Measurements from ENCODE around the gene MAP3K2. TPM values are rescaled to one million over a fixed set of nuclear protein-coding genes. Genes with fewer than 3 reads are reported as not detected.

Gene MAP3K2
- total RNA-seq, 1 donor from 2014 or later = 62.2 TPM

DNA sequence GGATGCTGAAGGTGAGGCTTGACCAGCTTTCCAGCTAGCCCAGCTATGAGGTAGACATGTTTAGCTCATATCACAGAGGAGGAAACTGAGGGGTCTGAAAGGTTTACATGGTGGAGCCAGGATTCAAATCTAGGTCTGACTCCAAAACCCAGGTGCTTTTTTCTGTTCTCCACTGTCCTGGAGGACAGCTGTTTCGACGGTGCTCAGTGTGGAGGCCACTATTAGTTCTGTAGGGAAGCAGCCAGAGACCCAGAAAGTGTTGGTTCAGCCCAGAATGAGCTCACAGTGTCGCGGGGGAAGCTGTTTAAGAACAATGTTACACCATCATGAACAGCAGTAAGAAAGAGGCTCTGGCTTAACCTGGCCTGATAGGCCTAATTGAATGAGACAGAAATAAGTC is 41.5 kb upstream of the MAP3K2 start:
- Histone ChIP-seq H3K36me3 (ENCODE audit: insufficient read depth, low read length) (no peaks in the 10 kb centered on the region), H3K4me2 (ENCODE audit: low read length) (no peak overlapping the region), H2AFZ (ENCODE audit: low read depth, low read length) (no peak overlapping the region), H3K4me1 (ENCODE audit: insufficient read depth, low read length) (no peaks in the 10 kb centered on the region), H3K4me3 (ENCODE audit: insufficient read depth, low read depth, low read length) (no peak overlapping the region), H3K27ac (ENCODE audit: low read depth, low read length) (no peak overlapping the region), H3K9ac (ENCODE audit: low read length) (no peak overlapping the region), H3K27me3 (ENCODE audit: insufficient read depth, low read length) (no peaks in the 10 kb centered on the region), H3K9me3 (ENCODE audit: insufficient read depth, low read depth, low read length) (no peaks in the 10 kb centered on the region), H4K20me1 (ENCODE audit: insufficient read depth, low read length) (no peaks in the 10 kb centered on the region), H3K79me2 (ENCODE audit: insufficient read depth, low read length) (no peaks in the 10 kb centered on the region)
- Mint-ChIP-seq H3K4me1 (ENCODE audit: low read depth, unreplicated experiment) (no peaks in the 10 kb centered on the region), H3K4me3 (ENCODE audit: unreplicated experiment) (no peak overlapping the region), H3K9me3 (ENCODE audit: unreplicated experiment) (no peaks in the 10 kb centered on the region), H3K27me3 (ENCODE audit: low read depth, unreplicated experiment) (peaks cover 40% of the 10 kb centered on the region), H3K36me3 (ENCODE audit: low read depth, unreplicated experiment) (peaks cover 5% of the 10 kb centered on the region), H3K27ac (ENCODE audit: unreplicated experiment) (peak overlapping the region; percentile 76)
- TF ChIP-seq EZH2 (IDR thresholded peaks at IDR 0.05; ENCODE audit: insufficient read depth, low read length) = no peak
- TF ChIP-seq, protein P1, sequence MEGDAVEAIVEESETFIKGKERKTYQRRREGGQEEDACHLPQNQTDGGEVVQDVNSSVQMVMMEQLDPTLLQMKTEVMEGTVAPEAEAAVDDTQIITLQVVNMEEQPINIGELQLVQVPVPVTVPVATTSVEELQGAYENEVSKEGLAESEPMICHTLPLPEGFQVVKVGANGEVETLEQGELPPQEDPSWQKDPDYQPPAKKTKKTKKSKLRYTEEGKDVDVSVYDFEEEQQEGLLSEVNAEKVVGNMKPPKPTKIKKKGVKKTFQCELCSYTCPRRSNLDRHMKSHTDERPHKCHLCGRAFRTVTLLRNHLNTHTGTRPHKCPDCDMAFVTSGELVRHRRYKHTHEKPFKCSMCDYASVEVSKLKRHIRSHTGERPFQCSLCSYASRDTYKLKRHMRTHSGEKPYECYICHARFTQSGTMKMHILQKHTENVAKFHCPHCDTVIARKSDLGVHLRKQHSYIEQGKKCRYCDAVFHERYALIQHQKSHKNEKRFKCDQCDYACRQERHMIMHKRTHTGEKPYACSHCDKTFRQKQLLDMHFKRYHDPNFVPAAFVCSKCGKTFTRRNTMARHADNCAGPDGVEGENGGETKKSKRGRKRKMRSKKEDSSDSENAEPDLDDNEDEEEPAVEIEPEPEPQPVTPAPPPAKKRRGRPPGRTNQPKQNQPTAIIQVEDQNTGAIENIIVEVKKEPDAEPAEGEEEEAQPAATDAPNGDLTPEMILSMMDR (IDR thresholded peaks at IDR 0.05; ENCODE audit: insufficient read depth, low read depth, low read length) = no peak
- no peak for FAIRE-seq
- no peak for DNase-seq (ENCODE audit: low read depth)

DNA sequence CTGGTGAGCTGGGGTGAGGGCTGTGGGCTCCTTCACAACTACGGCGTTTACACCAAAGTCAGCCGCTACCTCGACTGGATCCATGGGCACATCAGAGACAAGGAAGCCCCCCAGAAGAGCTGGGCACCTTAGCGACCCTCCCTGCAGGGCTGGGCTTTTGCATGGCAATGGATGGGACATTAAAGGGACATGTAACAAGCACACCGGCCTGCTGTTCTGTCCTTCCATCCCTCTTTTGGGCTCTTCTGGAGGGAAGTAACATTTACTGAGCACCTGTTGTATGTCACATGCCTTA is 41.0 kb upstream of the MAP3K2 start:
- no peaks in the 10 kb centered on the region for H3K4me1 ChIP-seq (ENCODE audit: insufficient read depth, low read length)
- no peaks in the 10 kb centered on the region for H4K20me1 ChIP-seq (ENCODE audit: insufficient read depth, low read length)
- no peaks in the 10 kb centered on the region for H3K79me2 ChIP-seq (ENCODE audit: insufficient read depth, low read length)
- H3K9ac ChIP-seq (ENCODE audit: low read length) = no peak overlapping the region
- no peak overlapping the region for H2AFZ ChIP-seq (ENCODE audit: low read depth, low read length)
- Mint-ChIP-seq H3K27ac (ENCODE audit: unreplicated experiment) (no peak overlapping the region), H3K27me3 (ENCODE audit: low read depth, unreplicated experiment) (peaks cover 44% of the 10 kb centered on the region), H3K4me3 (ENCODE audit: unreplicated experiment) (no peak overlapping the region), H3K4me1 (ENCODE audit: low read depth, unreplicated experiment) (peaks cover 2% of the 10 kb centered on the region), H3K36me3 (ENCODE audit: low read depth, unreplicated experiment) (peaks cover 5% of the 10 kb centered on the region), H3K9me3 (ENCODE audit: unreplicated experiment) (no peaks in the 10 kb centered on the region)
- no peak for TF ChIP-seq EZH2 (IDR thresholded peaks at IDR 0.05; ENCODE audit: insufficient read depth, low read length)
- DNase-seq (ENCODE audit: low read depth) = no peak
- FAIRE-seq = no peak
- no peaks in the 10 kb centered on the region for H3K36me3 ChIP-seq (ENCODE audit: insufficient read depth, low read length)
- no peaks in the 10 kb centered on the region for H3K9me3 ChIP-seq (ENCODE audit: insufficient read depth, low read depth, low read length)
- H3K27me3 ChIP-seq (ENCODE audit: insufficient read depth, low read length) = no peaks in the 10 kb centered on the region
- H3K27ac ChIP-seq (ENCODE audit: low read depth, low read length) = no peak overlapping the region
- H3K4me2 ChIP-seq (ENCODE audit: low read length) = no peak overlapping the region
- no peak overlapping the region for H3K4me3 ChIP-seq (ENCODE audit: insufficient read depth, low read depth, low read length)

DNA sequence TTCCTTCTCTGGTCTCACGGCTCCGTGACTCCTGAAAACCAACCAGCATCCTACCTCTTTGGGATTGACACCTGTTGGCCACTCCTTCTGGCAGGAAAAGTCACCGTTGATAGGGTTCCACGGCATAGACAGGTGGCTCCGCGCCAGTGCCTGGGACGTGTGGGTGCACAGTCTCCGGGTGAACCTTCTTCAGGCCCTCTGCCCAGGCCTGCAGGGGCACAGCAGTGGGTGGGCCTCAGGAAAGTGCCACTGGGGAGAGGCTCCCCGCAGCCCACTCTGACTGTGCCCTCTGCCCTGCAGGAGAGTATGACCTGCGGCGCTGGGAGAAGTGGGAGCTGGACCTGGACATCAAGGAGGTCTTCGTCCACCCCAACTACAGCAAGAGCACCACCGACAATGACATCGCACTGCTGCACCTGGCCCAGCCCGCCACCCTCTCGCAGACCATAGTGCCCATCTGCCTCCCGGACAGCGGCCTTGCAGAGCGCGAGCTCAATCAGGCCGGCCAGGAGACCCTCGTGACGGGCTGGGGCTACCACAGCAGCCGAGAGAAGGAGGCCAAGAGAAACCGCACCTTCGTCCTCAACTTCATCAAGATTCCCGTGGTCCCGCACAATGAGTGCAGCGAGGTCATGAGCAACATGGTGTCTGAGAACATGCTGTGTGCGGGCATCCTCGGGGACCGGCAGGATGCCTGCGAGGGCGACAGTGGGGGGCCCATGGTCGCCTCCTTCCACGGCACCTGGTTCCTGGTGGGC is 40.5 kb upstream of the MAP3K2 start:
- TF ChIP-seq, protein P1 (IDR thresholded peaks at IDR 0.05; ENCODE audit: insufficient read depth, low read depth, low read length) = no peak
- no peak for TF ChIP-seq EZH2 (IDR thresholded peaks at IDR 0.05; ENCODE audit: insufficient read depth, low read length)
- H3K27ac Mint-ChIP-seq (ENCODE audit: unreplicated experiment) = no peak overlapping the region
- peaks cover 2% of the 10 kb centered on the region for H3K4me1 Mint-ChIP-seq (ENCODE audit: low read depth, unreplicated experiment)
- H2AFZ ChIP-seq (ENCODE audit: low read depth, low read length) = no peak overlapping the region
- DNase-seq (ENCODE audit: low read depth) (no peak), FAIRE-seq (no peak)
- no peaks in the 10 kb centered on the region for H4K20me1 ChIP-seq (ENCODE audit: insufficient read depth, low read length)
- no peaks in the 10 kb centered on the region for H3K9me3 ChIP-seq (ENCODE audit: insufficient read depth, low read depth, low read length)
- no peaks in the 10 kb centered on the region for H3K79me2 ChIP-seq (ENCODE audit: insufficient read depth, low read length)
- H3K27me3 ChIP-seq (ENCODE audit: insufficient read depth, low read length) = peaks cover 3% of the 10 kb centered on the region
- H3K4me2 ChIP-seq (ENCODE audit: low read length) = no peak overlapping the region
- H3K27ac ChIP-seq (ENCODE audit: low read depth, low read length) = no peak overlapping the region
- peaks cover 5% of the 10 kb centered on the region for H3K36me3 Mint-ChIP-seq (ENCODE audit: low read depth, unreplicated experiment)
- H3K4me3 ChIP-seq (ENCODE audit: insufficient read depth, low read depth, low read length) = no peak overlapping the region
- H3K36me3 ChIP-seq (ENCODE audit: insufficient read depth, low read length) = no peaks in the 10 kb centered on the region
- no peak overlapping the region for H3K9ac ChIP-seq (ENCODE audit: low read length)
- no peaks in the 10 kb centered on the region for H3K9me3 Mint-ChIP-seq (ENCODE audit: unreplicated experiment)
- peaks cover 49% of the 10 kb centered on the region for H3K27me3 Mint-ChIP-seq (ENCODE audit: low read depth, unreplicated experiment)
- no peaks in the 10 kb centered on the region for H3K4me1 ChIP-seq (ENCODE audit: insufficient read depth, low read length)
- H3K4me3 Mint-ChIP-seq (ENCODE audit: unreplicated experiment) = no peak overlapping the region
